Measurements from ENCODE around the gene CMTM6. TPM values are rescaled to one million over a fixed set of nuclear protein-coding genes. Genes with fewer than 3 reads are reported as not detected.

Gene CMTM6
- total and polyA plus RNA-seq, 7 experiments from 2014 or later = 24.1 to 61.1 (median 38.1) TPM

GRCh38 chr3:32450992-32451659, 51.5 kb downstream of the CMTM6 start:
- H3K27ac ChIP-seq (ENCODE audit: low read depth, low read length) = no peak overlapping the region
- POLR2A ChIA-PET = interaction anchor here (0.9 to 11.9 kb wide), 3 partner anchors 10 to 24 kb away, joined by 4 to 145 read pairs (median 5); no protein-coding TSS in a partner anchor
- peak overlapping the region in 7 of 9 donors; percentile 41 to 84 (median 62) for H3K27ac Mint-ChIP-seq
- peaks cover 10 to 39% of the 10 kb centered on the region in 2 donors for H3K4me1 ChIP-seq (ENCODE audit: control insufficient read depth in 2 of 2, insufficient read depth in 2 of 2, low read length in 2 of 2)
- H3K36me3 Mint-ChIP-seq = peaks cover 31 to 80% (median 55%) of the 10 kb centered on the region in 5 donors
- H3K9me3 Mint-ChIP-seq = peaks cover 0 to 5% (median 0%) of the 10 kb centered on the region in 11 donors
- ATAC-seq = no peak
- H3K4me3 Mint-ChIP-seq = no peak overlapping the region
- intact Hi-C loops (cut with micrococcal nuclease) = no loop called here
- no peaks in the 10 kb centered on the region for H3K27me3 Mint-ChIP-seq
- H3K4me3 ChIP-seq (ENCODE audit: low read length) = no peak overlapping the region
- DNase-seq = no peak
- CTCF ChIA-PET = interaction anchor here (1.3 to 1.6 kb wide), 2 partner anchors 11 to 36 kb away, joined by 3 to 5 read pairs; no protein-coding TSS in a partner anchor
- H3K27me3 ChIP-seq (ENCODE audit: control insufficient read depth in 2 of 2, insufficient read depth in 2 of 2, low read length in 2 of 2) = no peaks in the 10 kb centered on the region
- peaks cover 0 to 41% (median 10%) of the 10 kb centered on the region in 3 experiments for H3K36me3 ChIP-seq (ENCODE audit: control insufficient read depth in 2 of 3, insufficient read depth in 3 of 3, low read length in 3 of 3)
- no peaks in the 10 kb centered on the region for H3K9me3 ChIP-seq (ENCODE audit: control insufficient read depth in 2 of 3, low read length in 3 of 3)
- peaks cover 32 to 76% (median 62%) of the 10 kb centered on the region in 7 donors for H3K4me1 Mint-ChIP-seq

- no peak for ATAC-seq
- peaks cover 31 to 76% (median 62%) of the 10 kb centered on the region in 7 donors for H3K4me1 Mint-ChIP-seq
- H3K9me3 Mint-ChIP-seq = peaks cover 0 to 5% (median 0%) of the 10 kb centered on the region in 11 donors
- ChIA-PET POLR2A (interaction anchor here (0.6 to 11.9 kb wide), 3 partner anchors 13 to 23 kb away, joined by 4 to 145 read pairs (median 5); no protein-coding TSS in a partner anchor), CTCF (interaction anchor here (1.3 to 1.6 kb wide), 3 partner anchors 10 to 36 kb away, joined by 3 to 5 read pairs (median 3); no protein-coding TSS in a partner anchor)
- peak in 1 of 9 donors; percentile 8 for DNase-seq
- peaks cover 3 to 34% of the 10 kb centered on the region in 2 donors for H3K4me1 ChIP-seq (ENCODE audit: control insufficient read depth in 2 of 2, insufficient read depth in 2 of 2, low read length in 2 of 2)
- H3K27me3 ChIP-seq (ENCODE audit: control insufficient read depth in 2 of 2, insufficient read depth in 2 of 2, low read length in 2 of 2) = no peaks in the 10 kb centered on the region
- H3K36me3 ChIP-seq (ENCODE audit: control insufficient read depth in 2 of 3, insufficient read depth in 3 of 3, low read length in 3 of 3) = peaks cover 0 to 41% (median 10%) of the 10 kb centered on the region in 3 experiments
- no peaks in the 10 kb centered on the region for H3K27me3 Mint-ChIP-seq
- peak overlapping the region in 8 of 9 donors; percentile 20 to 84 (median 76) for H3K27ac Mint-ChIP-seq
- peaks cover 31 to 84% (median 57%) of the 10 kb centered on the region in 5 donors for H3K36me3 Mint-ChIP-seq
- H3K27ac ChIP-seq (ENCODE audit: low read depth, low read length) = no peak overlapping the region
- H3K9me3 ChIP-seq (ENCODE audit: control insufficient read depth in 2 of 3, low read length in 3 of 3) = no peaks in the 10 kb centered on the region
- no peak overlapping the region for H3K4me3 ChIP-seq (ENCODE audit: low read length)
- intact Hi-C loops (cut with micrococcal nuclease) = no loop called here
- H3K4me3 Mint-ChIP-seq = no peak overlapping the region
These were observed 52.2 kb downstream of the CMTM6 start for GRCh38 chr3:32450426-32450825.

GRCh38 chr3:32449691-32450090, 53.0 kb downstream of the CMTM6 start:
- H3K4me1 Mint-ChIP-seq = peaks cover 27 to 74% (median 59%) of the 10 kb centered on the region in 7 donors
- peak overlapping the region in 1 of 9 donors; percentile 62 for H3K27ac Mint-ChIP-seq
- peaks cover 26 to 81% (median 59%) of the 10 kb centered on the region in 5 donors for H3K36me3 Mint-ChIP-seq

GRCh38 chr3:32448686-32449474, 53.8 kb downstream of the CMTM6 start:
- intact Hi-C loops (cut with micrococcal nuclease) = loop anchor here in 1 of 2 donors (1.0 kb wide), 1 partner anchor 9 kb away; no protein-coding TSS in a partner anchor
- DNase-seq (peak in 1 of 9 donors; percentile 9), ATAC-seq (no peak)
- H3K27me3 Mint-ChIP-seq = no peaks in the 10 kb centered on the region
- H3K27ac ChIP-seq (ENCODE audit: low read depth, low read length) = no peak overlapping the region
- no peaks in the 10 kb centered on the region for H3K27me3 ChIP-seq (ENCODE audit: control insufficient read depth in 2 of 2, insufficient read depth in 2 of 2, low read length in 2 of 2)
- H3K9me3 Mint-ChIP-seq = peaks cover 0 to 5% (median 0%) of the 10 kb centered on the region in 11 donors
- peaks cover 6 to 19% of the 10 kb centered on the region in 2 donors for H3K4me1 ChIP-seq (ENCODE audit: control insufficient read depth in 2 of 2, insufficient read depth in 2 of 2, low read length in 2 of 2)
- H3K4me3 Mint-ChIP-seq = peak overlapping the region in 1 of 10 donors; percentile 7
- ChIA-PET CTCF (interaction anchor here (0.6 to 1.3 kb wide), 2 partner anchors 16 kb away, joined by 3 read pairs; no protein-coding TSS in a partner anchor), POLR2A (interaction anchor here (1.0 to 11.9 kb wide), 5 partner anchors 10 to 36 kb away, joined by 3 to 145 read pairs (median 7); no protein-coding TSS in a partner anchor)
- no peak overlapping the region for H3K4me3 ChIP-seq (ENCODE audit: low read length)
- peaks cover 0 to 45% (median 10%) of the 10 kb centered on the region in 3 experiments for H3K36me3 ChIP-seq (ENCODE audit: control insufficient read depth in 2 of 3, insufficient read depth in 3 of 3, low read length in 3 of 3)
- H3K36me3 Mint-ChIP-seq = peaks cover 21 to 82% (median 60%) of the 10 kb centered on the region in 5 donors
- peaks cover 24 to 72% (median 61%) of the 10 kb centered on the region in 7 donors for H3K4me1 Mint-ChIP-seq
- no peaks in the 10 kb centered on the region for H3K9me3 ChIP-seq (ENCODE audit: control insufficient read depth in 2 of 3, low read length in 3 of 3)
- H3K27ac Mint-ChIP-seq = peak overlapping the region in 7 of 9 donors; percentile 41 to 87 (median 65)

More at GRCh38 chr3:32449691-32450090, 53.0 kb downstream of the CMTM6 start:
- intact Hi-C loops (cut with micrococcal nuclease) = no loop called here
- ATAC-seq = no peak
- ChIA-PET POLR2A (interaction anchor here (1.7 to 11.9 kb wide), 2 partner anchors 12 to 22 kb away, joined by 5 to 145 read pairs; no protein-coding TSS in a partner anchor), CTCF (interaction anchor here (1.3 kb wide), 1 partner anchor 17 kb away, joined by 3 read pairs; no protein-coding TSS in a partner anchor)
- no peaks in the 10 kb centered on the region for H3K27me3 ChIP-seq (ENCODE audit: control insufficient read depth in 2 of 2, insufficient read depth in 2 of 2, low read length in 2 of 2)
- H3K9me3 ChIP-seq (ENCODE audit: control insufficient read depth in 2 of 3, low read length in 3 of 3) = no peaks in the 10 kb centered on the region
- peaks cover 0 to 45% (median 10%) of the 10 kb centered on the region in 3 experiments for H3K36me3 ChIP-seq (ENCODE audit: control insufficient read depth in 2 of 3, insufficient read depth in 3 of 3, low read length in 3 of 3)
- no peak overlapping the region for H3K4me3 Mint-ChIP-seq
- H3K9me3 Mint-ChIP-seq = peaks cover 0 to 5% (median 0%) of the 10 kb centered on the region in 11 donors
- no peak overlapping the region for H3K4me3 ChIP-seq (ENCODE audit: low read length)
- DNase-seq = peak in 1 of 9 donors; percentile 7
- no peak overlapping the region for H3K27ac ChIP-seq (ENCODE audit: low read depth, low read length)
- no peaks in the 10 kb centered on the region for H3K27me3 Mint-ChIP-seq
- H3K4me1 ChIP-seq (ENCODE audit: control insufficient read depth in 2 of 2, insufficient read depth in 2 of 2, low read length in 2 of 2) = peaks cover 0 to 27% of the 10 kb centered on the region in 2 donors

GRCh38 chr3:32447865-32448400, 54.7 kb downstream of the CMTM6 start:
- H3K27ac Mint-ChIP-seq = peak overlapping the region in 8 of 9 donors; percentile 14 to 72 (median 48)
- no peaks in the 10 kb centered on the region for H3K27me3 ChIP-seq (ENCODE audit: control insufficient read depth in 2 of 2, insufficient read depth in 2 of 2, low read length in 2 of 2)
- H3K9me3 ChIP-seq (ENCODE audit: control insufficient read depth in 2 of 3, low read length in 3 of 3) = no peaks in the 10 kb centered on the region
- POLR2A ChIA-PET = interaction anchor here (1.0 to 11.9 kb wide), 4 partner anchors 11 to 35 kb away, joined by 3 to 145 read pairs (median 8); no protein-coding TSS in a partner anchor
- peaks cover 0 to 45% (median 10%) of the 10 kb centered on the region in 3 experiments for H3K36me3 ChIP-seq (ENCODE audit: control insufficient read depth in 2 of 3, insufficient read depth in 3 of 3, low read length in 3 of 3)
- ATAC-seq (no peak), DNase-seq (peak in 1 of 9 donors; percentile 7)
- peaks cover 27 to 75% (median 62%) of the 10 kb centered on the region in 7 donors for H3K4me1 Mint-ChIP-seq
- intact Hi-C loops (cut with micrococcal nuclease) = loop anchor here in 1 of 2 donors (1.0 kb wide), 1 partner anchor 10 kb away; no protein-coding TSS in a partner anchor
- H3K27ac ChIP-seq (ENCODE audit: low read depth, low read length) = no peak overlapping the region
- H3K4me3 ChIP-seq (ENCODE audit: low read length) = no peak overlapping the region
- H3K27me3 Mint-ChIP-seq = no peaks in the 10 kb centered on the region
- H3K4me1 ChIP-seq (ENCODE audit: control insufficient read depth in 2 of 2, insufficient read depth in 2 of 2, low read length in 2 of 2) = peaks cover 11 to 19% of the 10 kb centered on the region in 2 donors
- H3K4me3 Mint-ChIP-seq = peak overlapping the region in 4 of 10 donors; percentile 1 to 44 (median 32)
- CTCF ChIA-PET = no interaction called here
- peaks cover 25 to 83% (median 61%) of the 10 kb centered on the region in 5 donors for H3K36me3 Mint-ChIP-seq
- H3K9me3 Mint-ChIP-seq = peaks cover 0 to 5% (median 0%) of the 10 kb centered on the region in 11 donors

Data from naive thymus-derived CD4-positive, alpha-beta T cell (primary cell).